CD1c-positive myeloid dendritic cell (primary cell): Measurements from ENCODE around the gene RPS6KB2.
A peak's percentile ranks its signal among the peaks of the same experiment; 100 is the strongest.
"Not testable (repeated sequence)": the region's sequence is repeated elsewhere in the genome, so short reads cannot be mapped to it uniquely, and the experiment has no call there.

Experiments
- DNase-seq: peaks from one replicate; pipeline ENCODE4 v3.0.0-alpha.2; 2016; ENCODE audit errors: extremely low spot score

The RPS6KB2 gene

DNA sequence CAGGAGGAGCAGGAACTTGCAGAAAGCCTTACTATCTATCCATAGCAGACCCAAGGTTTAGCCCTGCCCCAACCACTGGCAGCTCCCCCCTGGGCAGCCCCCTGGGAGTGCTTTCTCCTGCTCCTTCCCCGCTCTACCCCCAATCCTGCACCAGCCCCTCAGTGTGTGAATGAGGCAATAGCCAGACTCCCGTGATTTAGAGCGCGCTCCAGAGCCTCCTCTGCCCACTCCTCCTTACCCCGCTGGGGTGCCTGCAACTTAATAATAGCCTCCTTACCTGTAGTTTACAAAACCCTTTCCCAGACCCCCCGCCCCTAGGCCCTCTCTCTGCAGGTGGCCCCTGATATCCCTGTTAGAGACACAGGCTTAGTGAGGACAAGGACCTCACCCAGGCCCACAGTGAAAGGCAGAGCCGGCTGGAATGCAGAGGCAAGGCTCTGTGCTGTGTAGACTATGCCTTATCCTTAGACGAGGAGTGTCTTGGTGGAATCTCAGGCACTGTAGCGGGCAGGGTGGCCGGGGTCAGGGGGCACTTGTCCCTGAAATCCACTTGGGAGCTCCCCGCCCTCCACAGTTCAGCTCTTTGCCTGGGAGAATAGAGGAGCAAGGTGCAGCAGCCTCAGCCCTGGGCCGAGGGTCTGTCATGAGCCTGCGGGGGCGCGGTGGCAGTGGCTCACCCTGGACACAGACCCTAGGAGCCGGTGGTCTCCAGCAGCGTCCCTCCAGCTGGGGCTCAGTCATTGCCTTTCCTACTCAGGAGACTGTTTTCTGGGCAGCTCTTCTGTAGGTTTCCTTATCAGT, 17.1 kb upstream of the RPS6KB2 start:
- DNase-seq, result no peak

DNA sequence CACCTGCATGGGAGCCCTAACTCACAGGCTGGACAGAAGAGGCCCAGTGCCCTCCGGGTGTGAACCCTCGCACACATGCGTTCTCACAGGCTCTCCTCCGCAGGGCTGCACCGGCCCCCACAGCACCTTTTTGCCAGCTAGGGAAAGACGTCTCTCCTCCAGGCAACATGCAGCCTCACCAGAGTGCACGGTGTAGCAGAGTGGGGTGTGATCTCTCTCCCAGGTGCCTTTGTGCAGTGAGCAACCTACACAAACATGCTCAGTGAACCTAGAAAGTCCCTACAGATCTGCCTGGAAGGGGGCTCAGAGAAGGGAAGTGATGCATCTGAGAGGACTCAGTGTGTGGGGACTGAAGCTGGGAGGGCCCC, 16.5 kb upstream of the RPS6KB2 start:
- no peak for DNase-seq

DNA sequence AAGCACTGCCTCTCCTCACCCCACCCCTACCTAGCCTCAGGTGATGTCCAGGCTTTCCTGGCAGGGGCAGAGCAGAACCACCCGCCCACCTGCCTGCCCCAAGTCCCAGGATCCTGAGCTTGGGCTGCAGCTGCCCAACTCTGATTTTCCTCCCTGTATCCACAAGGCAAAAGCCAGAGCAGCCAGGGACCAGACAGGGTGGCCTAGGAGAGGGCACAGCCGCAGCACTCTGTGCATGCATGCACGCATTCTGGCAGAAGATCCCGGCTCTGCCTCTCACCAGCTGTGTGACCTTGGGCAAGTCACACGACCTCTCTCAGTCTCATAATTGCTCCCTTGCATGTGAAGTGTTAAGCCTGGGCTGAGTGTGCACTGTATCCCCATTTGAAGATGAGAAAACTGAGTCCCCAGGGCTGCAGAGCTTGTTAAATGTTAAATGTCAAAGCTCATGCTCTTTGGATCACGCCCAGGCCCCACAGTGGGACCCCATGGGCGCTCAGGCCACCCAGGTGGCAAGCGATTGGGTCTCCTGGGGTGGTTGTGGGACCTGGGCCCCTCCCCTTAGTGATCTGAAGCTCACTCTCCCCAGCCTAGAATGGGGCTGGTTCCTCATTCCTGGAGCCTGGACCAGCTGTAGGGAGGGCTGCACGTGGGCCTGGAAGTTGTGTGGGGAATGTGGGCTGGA, 15.7 kb upstream of the RPS6KB2 start:
- DNase-seq, result peak; percentile 46

DNA sequence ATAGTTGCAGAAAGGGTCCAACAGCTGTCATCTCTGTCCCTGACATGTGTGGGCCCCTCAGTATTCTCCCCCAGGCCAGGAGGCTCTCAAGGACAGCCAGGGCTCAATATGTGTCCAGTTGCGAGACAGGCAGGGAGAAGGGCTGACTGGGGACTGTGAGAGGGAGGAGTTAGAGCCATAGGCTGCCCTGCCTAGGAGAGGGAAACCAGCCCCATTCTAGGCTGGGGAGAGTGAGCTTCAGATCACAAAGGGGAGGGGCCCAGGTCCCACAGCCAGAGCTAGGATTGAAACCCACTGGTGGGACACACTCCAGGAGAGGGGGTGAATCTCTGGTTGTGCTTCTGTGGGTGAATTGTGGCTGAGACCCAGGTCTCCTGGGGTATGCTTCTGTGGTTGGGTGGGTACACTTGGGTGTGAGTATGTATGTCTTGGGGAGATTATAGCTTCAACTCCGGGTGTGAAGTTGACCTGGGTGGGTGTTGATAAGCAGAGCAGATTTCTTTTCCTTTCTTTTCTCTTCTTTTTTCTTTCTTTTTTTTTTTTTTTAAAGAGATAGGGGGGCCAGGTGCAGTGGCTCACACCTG, 14.9 kb upstream of the RPS6KB2 start:
- no peak for DNase-seq

DNA sequence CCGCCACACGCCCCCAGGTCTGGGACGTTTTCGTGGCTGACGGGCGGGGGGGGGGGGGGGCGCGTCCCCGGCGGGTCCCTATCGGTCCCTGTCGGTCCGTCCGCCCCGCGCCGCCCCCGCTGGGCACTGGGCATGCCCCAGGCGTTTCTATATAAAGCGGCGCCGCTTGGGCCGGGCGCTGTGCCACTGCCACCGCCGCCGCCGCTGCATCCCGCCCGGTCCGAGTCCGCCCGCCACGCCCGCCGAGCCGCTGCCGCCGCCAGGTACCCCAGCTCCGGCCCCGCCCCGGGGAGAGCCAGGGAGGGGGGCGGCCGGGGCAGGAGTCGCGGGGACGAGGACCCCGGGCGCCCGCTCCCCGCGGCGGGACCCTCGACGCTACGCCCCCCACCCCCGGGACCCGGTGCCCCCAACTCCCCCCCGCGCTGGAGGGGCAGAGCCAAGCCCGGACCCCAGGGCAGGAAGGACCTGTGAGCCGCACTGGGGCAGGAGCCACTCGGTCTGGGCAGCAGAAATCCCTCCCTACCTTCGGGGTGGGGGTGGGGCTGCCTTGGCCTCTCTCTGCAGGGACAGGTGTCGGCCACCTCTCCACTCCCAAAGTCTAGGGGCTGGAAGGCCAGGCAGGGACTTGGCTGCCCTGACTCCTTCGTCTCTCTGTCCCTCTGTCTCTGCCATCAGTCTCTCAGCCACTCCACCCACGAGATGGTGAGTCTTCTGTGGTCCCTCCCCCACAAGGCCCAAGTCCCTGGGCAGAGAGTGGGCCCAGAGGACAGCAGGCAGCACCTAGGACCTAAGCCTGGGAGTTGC, 12.6 kb upstream of the RPS6KB2 start, which contains the start of gene CARNS1:
TSS of gene CARNS1 (plus strand) at position 178 of the 804 bp plus-strand sequence. CDS start at position 700, 522 bp downstream.
- no peak for DNase-seq

DNA sequence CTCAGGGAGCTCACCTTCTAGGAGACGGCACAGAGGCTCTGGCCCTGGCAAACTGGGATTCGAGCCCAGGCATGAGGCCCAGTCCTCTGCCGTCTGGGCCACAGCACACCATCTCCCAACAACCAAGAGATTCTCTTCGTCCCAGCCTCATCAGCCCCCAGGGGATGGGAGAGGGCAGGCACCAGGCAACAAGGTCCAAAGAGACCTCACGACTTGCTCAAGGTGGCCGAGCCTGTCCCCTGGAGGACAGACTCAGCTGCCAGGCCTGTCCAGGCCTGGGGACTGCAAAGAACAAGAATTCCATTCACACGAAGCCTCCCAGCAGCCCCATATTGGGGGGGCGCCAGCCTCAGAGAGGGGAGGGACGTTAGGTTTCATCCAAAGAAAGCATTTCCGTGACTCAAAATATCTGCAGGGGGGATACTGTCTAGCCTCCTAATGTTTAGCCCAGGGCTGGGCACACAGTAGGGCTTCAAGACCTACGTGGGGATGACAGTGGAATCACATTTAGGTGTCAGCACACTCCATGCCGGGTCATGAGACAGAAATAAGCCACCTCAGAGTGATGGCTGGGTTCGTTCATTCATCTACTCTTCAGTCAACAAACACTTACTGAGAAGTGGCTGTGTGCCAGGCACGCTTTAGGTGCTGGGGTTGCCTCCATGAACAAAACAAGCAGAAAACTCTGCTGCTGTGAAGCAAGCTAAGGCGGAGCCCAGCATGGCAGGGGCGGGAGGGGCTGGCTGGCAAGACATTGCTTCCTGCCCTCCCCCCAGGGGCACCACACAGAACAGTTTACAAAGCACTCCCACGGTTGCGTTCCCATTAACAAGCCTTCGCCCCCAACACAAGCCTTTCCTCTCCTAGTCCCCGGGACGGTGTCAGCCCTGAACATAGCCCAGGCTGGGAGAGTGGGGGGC, 11.6 kb upstream of the RPS6KB2 start:
- DNase-seq, result peak; percentile 70

DNA sequence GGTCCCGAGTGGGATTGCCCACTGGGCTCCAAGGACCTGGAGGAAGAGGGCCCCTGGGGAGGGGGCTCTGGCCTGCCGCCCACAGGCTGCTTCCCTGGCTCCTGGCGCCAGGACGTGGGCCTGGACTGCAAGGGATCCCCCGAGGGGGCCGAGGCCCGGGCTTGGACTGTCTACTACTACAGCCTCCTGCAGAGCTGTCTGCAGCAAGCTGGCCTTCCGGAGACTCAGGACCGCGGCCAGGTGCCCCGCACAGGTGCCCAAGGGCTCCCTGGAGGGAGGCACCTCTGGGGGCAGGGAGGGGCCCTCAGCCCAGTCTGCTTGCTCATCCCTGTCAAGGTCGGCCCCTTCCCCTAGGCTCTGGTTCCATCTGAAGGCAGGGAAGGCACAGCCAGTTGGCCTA, 10.9 kb upstream of the RPS6KB2 start:
- DNase-seq, result no peak

DNA sequence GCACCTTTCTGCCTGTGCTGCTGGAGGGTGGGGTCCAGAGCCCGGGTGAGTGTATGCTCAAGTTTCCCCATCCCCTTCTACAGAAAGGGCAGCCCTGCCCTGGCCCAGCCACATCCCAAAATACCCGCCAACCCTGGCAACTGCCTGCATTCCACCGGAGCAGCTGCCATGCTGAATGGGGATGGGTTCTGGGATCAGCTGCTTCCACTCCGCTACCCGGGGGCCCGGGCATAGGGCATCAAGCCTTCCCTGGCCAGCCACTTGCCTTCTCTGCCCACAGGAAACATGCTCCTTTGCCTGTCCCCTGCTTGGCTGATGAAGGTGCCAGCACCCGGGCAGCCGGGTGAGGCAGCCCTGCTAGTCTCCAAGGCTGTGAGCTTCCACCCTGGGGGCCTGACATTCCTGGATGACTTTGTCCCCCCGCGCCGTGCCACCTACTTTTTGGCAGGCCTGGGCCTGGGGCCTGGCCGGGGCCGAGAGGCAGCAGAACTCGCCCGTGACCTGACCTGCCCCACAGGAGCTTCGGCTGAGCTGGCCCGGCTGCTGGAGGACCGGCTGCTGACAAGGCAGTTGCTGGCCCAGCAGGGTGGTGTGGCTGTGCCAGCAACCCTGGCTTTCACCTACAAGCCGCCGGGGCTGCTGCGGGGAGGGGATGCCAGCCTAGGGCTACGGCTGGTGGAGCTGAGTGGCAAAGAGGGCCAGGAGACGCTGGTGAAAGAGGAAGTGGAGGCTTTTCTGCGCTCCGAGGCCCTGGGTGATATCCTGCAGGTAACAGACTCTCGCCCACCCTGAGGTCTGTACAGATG, 9.6 kb upstream of the RPS6KB2 start:
- DNase-seq, result peak; percentile 36

GRCh38 chr11:67419325-67420049, 8.8 kb upstream of the RPS6KB2 start:
- no peak for DNase-seq

DNA sequence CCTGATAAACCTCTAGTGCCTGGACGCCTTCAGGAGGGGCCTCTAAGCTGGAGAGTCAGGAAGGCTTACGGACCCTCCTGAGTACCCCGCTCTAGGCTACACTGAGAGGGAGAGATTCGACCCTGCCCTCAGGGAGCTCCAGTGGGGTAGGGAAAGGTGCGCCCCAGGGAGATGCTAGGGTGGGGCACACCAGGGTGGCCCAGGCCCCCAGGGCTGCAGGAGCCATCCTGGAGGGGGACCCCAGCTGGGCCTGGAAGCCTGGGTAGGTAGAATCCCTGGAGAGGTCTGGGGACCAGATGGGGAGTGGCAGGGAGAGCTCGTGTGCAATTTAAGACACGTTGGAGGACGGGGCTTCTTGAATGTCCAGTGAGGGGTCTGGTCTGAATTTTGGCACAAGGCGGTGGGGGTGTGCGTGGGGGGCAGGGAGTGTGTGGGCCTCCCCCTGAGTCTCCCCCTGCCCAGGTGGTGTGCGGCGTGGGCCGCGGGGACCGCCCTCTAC, 8.1 kb upstream of the RPS6KB2 start:
- no peak for DNase-seq

DNA sequence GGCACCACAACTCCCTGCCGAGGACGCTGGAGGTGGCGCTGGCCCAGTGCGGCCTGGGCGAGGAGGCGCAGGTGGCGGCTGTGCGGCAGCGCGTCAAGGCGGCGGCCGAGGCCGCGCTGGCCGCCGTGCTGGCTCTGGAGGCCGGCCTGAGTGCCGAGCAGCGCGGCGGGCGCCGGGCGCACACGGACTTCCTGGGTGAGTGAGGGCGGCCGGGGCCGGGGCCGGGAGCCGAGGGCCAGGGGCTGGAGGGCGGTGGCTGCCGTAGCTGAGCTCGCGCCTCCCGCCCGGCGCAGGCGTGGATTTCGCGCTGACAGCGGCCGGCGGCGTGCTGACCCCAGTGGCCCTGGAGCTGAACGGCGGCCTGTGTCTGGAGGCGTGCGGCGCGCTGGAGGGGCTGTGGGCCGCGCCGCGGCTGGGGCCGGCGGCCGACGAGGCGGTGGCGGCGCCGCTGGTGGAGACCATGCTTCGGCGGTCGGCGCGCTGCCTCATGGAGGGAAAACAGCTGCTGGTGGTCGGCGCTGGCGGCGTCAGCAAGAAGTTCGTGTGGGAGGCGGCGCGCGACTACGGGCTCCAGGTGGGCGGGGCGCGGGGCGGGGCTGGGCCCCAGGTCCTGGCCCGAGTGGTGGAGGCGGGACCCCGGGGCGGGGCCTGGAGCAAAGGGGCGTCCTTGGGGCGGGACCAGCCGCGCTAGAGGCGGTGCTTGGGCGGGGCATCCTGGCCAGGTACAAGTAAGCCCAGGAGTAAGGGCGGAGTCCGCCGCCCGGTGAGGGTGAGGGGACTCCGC, 7.5 kb upstream of the RPS6KB2 start:
- DNase-seq, result peak; percentile 96

- DNase-seq, result no peak
These were observed 6.8 kb upstream of the RPS6KB2 start for GRCh38 chr11:67421430-67422031.

DNA sequence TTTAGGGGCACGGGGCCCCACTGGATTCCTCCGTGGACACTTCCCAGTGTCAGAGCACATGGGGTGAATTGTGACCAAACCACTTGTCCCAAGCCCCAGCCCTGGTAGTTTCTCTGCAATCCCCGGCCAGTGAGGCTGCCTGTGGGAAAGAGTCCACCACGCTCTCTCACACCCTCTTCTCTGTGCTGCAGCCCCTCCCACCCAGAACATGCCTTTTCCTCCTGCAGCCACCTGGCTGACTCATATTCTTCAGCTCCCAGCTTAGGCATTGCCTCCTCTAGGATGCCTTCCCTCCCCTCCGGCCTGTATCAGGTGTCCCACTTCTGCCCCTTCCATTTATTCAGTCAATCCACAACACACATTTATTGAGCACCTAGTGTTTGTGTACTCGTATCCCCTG, 5.4 kb upstream of the RPS6KB2 start:
- no peak for DNase-seq

GRCh38 chr11:67423466-67423865, 4.8 kb upstream of the RPS6KB2 start:
- DNase-seq, result no peak

DNA sequence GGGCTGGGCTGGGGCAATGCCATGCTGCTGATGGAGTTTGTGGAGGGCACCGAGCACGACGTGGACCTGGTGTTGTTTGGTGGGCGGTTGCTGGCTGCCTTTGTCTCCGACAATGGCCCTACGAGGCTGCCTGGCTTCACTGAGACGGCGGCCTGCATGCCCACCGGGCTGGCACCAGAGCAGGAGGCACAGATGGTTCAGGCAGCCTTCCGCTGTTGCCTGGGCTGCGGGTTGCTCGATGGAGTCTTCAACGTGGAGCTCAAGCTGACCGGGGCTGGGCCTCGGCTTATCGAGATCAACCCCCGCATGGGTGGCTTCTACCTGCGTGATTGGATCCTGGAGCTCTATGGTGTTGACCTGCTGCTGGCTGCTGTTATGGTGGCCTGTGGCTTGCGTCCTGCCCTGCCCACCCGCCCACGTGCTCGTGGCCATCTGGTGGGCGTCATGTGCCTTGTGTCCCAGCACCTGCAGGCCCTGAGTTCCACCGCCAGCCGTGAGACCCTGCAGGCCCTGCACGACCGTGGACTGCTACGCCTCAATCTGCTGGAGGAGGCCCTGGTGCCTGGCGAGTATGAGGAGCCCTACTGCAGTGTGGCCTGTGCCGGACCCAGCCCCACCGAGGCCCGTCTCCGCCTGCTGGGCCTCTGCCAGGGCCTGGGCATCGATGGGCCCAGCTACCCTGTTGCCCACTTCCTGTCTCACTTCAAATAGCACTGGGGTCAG, 4.2 kb upstream of the RPS6KB2 start:
- no peak for DNase-seq

GRCh38 chr11:67427364-67427859, 882 bp upstream of the RPS6KB2 start:
- DNase-seq, result not testable (repeated sequence)

DNA sequence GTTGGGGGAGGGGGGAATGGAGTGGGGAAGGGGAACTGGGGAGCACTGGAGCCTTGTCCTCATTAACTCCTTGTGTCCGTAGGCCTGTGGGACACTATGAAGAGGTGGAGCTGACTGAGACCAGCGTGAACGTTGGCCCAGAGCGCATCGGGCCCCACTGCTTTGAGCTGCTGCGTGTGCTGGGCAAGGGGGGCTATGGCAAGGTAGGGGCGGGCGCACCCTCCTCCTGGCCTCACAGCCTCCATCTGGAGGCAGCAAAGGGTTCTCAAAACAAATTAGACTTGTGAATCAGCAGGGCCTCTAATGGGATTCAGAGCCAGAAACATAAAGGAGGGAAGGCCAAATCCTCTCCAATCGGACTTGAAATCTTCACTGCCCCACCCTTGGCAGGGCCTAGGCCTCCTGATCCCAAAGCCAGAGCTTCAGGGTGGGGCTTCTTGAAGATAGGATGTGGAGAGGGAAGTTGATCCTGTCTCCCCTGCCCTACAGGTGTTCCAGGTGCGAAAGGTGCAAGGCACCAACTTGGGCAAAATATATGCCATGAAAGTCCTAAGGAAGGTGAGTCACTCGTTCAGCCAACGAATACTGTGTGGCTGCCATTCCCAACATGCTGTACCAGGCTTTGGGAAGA, 859 bp downstream of the RPS6KB2 start:
- no peak for DNase-seq
